Loucy (cell line): ENCODE measurements around the gene DHRS13.

Experiments
- EZH2phosphoT487 ChIP-seq: fragments of 200-600 bp; IDR thresholded peaks from 2 replicates; pipeline ENCODE4 v1.6.1; 2018; ENCODE audit warnings: antibody characterized with exemption, mild to moderate bottlenecking, moderate library complexity, borderline replicate concordance
- TF ChIP-seq, protein P1 (sequence below): fragments of 200-600 bp; sonication (generic); conservative IDR thresholded peaks from 2 replicates; pipeline ENCODE4 v1.5.1; 2014; ENCODE audit warnings: mild to moderate bottlenecking, antibody characterized with exemption, low read length

DNA sequence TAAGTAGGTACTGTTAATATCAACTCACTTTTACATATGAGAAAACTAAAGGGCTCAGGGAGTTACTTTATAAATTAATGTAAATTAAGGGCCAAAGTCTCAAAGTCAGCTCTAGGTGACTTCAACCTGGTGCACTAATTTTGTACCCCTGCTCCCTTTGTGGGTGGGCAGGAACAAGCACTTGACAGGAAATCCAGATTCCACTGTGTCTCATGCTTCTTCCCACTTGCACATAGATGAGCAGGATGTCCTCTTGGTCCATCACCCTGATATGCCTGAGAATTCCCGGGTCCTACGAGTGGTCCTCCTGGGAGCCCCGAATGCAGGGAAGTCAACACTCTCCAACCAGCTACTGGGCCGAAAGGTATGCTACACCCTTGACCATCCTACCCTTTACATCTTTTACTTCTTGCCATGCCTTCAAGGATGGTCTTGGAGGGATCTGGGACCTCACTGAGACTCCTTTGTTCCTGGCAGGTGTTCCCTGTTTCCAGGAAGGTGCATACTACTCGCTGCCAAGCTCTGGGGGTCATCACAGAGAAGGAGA lies 46.8 kb downstream of the DHRS13 start:
- TF ChIP-seq, protein P1, sequence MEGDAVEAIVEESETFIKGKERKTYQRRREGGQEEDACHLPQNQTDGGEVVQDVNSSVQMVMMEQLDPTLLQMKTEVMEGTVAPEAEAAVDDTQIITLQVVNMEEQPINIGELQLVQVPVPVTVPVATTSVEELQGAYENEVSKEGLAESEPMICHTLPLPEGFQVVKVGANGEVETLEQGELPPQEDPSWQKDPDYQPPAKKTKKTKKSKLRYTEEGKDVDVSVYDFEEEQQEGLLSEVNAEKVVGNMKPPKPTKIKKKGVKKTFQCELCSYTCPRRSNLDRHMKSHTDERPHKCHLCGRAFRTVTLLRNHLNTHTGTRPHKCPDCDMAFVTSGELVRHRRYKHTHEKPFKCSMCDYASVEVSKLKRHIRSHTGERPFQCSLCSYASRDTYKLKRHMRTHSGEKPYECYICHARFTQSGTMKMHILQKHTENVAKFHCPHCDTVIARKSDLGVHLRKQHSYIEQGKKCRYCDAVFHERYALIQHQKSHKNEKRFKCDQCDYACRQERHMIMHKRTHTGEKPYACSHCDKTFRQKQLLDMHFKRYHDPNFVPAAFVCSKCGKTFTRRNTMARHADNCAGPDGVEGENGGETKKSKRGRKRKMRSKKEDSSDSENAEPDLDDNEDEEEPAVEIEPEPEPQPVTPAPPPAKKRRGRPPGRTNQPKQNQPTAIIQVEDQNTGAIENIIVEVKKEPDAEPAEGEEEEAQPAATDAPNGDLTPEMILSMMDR, result no peak
- no peak for TF ChIP-seq EZH2phosphoT487
